GM12874 (cell line): ENCODE data around the gene AWAT2.

Experiments used
- TF ChIP-seq, protein P1 (sequence below): IDR thresholded peaks from 2 replicates; pipeline ENCODE4 v1.5.1; 2011; ENCODE audit warnings: low read depth, mild to moderate bottlenecking, control low read depth, low read length, moderate library complexity; ENCODE audit not compliant: insufficient read depth

AWAT2 gene

GRCh38 chrX:70082723-70083122, 33.0 kb upstream of the AWAT2 start:
- TF ChIP-seq, protein P1, sequence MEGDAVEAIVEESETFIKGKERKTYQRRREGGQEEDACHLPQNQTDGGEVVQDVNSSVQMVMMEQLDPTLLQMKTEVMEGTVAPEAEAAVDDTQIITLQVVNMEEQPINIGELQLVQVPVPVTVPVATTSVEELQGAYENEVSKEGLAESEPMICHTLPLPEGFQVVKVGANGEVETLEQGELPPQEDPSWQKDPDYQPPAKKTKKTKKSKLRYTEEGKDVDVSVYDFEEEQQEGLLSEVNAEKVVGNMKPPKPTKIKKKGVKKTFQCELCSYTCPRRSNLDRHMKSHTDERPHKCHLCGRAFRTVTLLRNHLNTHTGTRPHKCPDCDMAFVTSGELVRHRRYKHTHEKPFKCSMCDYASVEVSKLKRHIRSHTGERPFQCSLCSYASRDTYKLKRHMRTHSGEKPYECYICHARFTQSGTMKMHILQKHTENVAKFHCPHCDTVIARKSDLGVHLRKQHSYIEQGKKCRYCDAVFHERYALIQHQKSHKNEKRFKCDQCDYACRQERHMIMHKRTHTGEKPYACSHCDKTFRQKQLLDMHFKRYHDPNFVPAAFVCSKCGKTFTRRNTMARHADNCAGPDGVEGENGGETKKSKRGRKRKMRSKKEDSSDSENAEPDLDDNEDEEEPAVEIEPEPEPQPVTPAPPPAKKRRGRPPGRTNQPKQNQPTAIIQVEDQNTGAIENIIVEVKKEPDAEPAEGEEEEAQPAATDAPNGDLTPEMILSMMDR: no peak

GRCh38 chrX:70079870-70080269, 30.1 kb upstream of the AWAT2 start:
- TF ChIP-seq, protein P1: no peak

DNA sequence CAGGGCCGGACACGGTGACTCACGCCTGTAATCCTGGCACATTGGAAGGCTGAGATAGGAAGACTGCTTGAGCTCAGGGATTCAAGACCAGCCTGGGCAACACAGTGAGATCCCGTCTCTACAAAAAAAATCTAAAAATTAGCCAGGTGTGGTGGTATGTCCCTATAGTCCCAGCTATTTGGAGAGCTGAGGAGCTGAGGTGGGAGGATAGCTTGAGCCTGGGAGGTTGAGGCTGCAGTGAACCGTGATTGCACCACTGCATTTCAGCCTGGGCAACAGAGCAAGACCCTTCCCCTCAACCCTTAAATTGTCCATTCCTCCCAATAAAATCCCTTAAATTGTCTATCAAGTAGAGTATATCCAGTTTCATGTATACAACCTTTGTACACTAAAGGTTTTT, 29.6 kb upstream of the AWAT2 start:
- TF ChIP-seq, protein P1: no peak

DNA sequence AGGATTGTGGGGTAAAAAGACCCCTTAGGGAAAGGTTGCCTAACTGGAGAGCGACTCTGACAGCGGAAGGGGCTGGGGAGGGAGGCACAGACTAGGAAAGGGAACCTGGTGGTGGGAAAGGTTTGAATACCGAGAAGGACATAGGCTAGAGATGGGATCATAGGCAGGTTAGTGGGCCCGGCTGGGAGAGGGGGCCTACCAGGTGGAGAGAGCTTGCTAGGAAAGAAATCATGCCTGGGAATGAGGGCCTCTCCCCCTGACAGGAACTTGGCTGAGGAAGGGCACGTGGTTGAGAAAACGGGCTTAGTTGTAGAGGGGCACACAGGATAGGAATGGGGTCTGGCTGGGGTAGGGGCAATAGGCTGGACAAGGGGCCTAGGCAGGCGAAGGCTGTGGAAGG, 16.9 kb upstream of the AWAT2 start:
- TF ChIP-seq, protein P1: no peak

DNA sequence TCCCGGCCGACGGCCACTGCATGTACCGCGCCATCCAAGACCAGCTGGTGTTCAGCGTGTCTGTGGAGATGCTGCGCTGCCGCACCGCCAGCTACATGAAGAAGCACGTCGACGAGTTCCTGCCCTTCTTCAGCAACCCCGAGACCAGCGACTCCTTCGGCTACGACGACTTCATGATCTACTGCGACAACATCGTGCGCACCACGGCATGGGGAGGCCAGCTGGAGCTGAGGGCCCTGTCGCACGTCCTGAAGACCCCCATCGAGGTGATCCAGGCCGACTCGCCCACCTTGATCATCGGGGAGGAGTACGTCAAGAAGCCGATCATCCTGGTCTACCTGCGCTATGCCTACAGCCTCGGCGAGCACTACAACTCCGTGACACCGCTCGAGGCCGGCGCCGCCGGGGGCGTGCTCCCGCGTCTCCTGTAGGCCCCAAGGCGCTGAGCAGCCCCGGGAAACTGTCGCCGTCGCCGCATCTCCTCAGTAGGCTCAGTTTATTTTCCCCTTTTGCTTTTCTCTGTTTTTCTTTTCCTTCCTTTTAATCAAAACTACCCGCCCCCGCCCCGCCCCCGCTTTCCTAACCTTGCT, 13.3 kb upstream of the AWAT2 start:
- TF ChIP-seq, protein P1: no peak

DNA sequence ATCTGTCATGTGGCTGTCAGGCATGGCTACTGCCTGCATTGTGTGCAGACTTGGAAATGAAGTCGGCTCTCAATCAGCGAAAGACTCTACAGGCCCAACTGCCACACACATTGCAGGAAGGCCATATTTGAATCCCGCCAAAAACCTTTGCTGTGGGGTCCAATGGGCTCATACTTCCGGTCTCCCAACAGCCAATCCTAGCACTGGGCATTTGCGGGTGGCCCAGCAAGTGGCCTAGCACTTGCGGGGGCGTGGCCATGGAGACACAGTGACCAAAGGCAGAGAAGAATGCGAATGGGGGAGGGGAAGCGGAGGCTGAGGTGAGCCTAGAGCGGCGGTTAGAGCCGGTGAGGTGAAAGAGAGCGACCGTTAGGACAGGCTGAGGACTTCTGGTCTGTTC, 12.3 kb upstream of the AWAT2 start, which contains the start of gene OTUD6A:
TSS of gene OTUD6A (plus strand) at position 382 of the 400 bp plus-strand sequence. CDS start 68 bp downstream, outside the sequence.
- TF ChIP-seq, protein P1: no peak

GRCh38 chrX:70054391-70054790, 4.7 kb upstream of the AWAT2 start:
- TF ChIP-seq, protein P1: no peak
